GM18502 (cell line): Measurements from ENCODE around the gene WDR81.
"Not testable (repeated sequence)": the region's sequence is repeated elsewhere in the genome, so short reads cannot be mapped to it uniquely, and the experiment has no call there.

Experiments
- ATAC-seq: cut with Tn5 transposase; IDR thresholded peaks from one replicate; pipeline ENCODE4 v1.9.1; 2021; ENCODE audit warnings: mild to moderate bottlenecking; ENCODE audit not compliant: unreplicated experiment, poor library complexity

Gene WDR81

DNA sequence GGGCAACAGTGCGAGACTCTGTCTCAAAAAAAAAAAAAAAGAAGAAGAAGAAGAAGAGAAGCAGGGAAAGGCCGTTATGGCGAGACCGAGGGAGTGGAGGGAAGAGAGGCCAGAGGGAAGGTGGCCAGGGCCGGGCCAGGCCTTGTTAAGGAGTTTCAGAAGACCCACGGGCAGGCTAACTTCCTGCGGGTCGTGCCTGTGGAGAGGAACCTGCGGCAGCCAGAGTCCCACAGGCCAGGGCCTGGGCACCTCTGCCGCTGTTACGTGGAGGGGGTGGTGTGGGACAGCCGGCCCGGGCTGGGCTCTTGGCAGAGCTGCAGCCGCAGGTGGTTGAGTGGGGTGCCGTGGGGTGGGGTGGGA lies 5.4 kb downstream of the WDR81 start:
- ATAC-seq, result no peak

DNA sequence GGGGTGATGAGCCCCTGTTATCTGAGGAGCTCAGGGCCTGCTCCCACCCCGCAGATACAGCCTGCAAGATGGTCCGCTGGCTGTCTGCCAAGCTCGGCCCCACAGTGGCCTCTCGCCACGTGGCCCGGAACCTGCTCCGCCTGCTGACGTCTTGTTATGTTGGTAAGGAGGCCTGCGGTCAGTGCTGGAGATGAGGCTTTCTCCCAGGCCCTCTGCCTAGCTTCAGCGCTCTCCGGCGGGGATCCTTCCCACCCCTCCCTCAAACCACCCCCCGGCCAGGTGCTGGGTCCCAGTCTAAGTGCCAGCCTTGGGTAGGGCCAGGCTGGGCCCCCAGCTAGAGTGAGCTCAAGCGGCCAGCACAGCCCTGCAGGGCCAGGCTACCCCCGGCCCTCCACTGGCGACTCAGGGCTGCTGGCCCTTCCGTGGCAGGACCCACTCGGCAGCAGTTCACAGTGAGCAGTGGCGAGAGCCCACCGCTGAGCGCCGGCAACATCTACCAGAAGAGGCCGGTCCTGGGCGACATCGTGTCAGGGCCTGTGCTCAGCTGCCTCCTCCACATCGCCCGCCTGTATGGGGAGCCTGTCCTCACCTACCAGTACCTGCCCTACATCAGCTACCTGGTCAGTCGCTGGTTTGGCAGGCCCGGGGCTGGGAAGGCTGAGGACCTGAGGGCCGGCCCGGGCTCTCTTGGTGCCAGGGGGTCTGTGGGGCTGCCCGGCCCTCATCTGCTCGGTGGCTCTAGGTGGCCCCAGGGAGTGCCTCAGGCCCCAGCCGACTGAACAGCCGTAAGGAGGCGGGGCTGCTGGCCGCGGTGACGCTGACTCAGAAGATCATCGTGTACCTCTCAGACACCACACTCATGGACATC lies 6.1 kb downstream of the WDR81 start:
- ATAC-seq, result no peak

DNA sequence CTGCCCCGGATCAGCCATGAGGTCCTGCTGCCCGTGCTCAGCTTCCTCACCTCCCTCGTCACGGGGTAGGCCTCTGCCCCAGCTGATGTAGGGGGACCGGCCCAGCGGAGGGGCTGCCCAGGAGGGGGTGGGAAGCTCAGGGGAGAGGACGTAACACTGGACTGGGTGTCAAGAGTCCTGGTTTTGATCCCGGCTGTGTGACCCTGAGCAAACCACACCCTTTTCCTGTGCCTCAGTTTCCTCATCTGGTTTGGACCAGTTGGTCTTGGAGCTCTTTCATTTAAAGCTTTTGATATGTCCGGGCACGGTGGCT lies 6.6 kb downstream of the WDR81 start:
- no peak for ATAC-seq

DNA sequence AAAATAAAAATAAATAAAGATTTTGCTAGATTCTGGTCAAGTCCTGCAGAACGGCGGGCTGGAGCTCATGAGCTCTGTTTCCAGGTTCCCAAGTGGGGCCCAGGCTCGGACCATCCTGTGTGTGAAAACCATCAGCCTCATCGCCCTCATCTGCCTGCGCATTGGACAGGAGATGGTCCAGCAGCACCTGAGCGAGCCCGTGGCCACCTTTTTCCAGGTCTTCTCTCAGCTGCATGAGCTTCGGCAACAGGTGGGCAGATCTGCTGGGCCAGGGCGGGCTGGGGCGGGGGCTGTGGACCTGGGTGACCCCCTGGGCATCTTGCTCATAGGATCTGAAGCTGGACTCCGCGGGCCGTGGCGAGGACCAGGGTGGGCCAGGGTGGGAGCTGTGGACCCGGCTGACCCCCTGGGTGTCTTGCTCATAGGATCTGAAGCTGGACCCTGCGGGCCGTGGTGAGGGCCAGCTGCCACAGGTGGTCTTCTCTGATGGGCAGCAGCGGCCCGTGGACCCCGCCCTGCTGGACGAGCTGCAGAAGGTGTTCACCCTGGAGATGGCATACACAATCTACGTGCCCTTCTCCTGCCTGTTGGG lies 7.8 kb downstream of the WDR81 start:
- no peak for ATAC-seq

DNA sequence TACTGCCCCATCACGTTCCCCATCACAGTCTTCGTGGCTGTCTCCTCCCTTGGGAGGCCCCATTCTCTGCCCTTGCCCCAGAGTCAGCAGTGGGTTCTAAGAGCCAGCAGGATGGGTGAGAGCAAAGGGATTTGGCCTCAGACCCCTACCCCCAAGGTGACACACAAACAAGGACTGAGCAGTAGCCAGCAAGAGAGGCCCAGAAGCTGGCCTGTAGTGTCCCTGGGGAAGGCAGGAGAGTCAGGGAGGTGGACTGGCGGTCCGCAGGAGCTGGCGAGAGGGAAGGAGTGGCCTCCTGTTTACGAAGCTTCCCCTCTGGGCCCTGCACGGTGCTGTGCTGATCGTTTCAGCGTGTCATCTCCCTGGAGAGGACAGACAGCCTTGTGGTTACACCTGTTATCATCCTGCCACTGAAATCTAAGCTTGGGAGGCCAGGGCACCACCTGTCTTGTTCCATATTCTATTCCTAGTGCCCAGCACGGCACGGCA lies 8.4 kb downstream of the WDR81 start:
- no peak for ATAC-seq

DNA sequence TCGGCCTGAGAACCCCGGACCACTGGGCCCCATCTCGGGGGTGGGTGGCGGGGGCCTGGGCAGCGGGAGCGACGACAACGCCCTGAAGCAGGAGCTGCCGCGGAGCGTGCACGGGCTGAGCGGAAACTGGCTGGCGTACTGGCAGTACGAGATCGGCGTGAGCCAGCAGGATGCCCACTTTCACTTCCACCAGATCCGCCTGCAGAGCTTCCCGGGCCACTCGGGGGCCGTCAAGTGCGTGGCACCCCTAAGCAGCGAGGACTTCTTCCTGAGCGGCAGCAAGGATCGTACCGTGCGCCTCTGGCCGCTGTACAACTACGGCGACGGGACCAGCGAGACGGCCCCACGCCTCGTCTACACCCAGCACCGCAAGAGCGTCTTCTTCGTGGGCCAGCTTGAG lies 9.3 kb downstream of the WDR81 start:
- no peak for ATAC-seq

DNA sequence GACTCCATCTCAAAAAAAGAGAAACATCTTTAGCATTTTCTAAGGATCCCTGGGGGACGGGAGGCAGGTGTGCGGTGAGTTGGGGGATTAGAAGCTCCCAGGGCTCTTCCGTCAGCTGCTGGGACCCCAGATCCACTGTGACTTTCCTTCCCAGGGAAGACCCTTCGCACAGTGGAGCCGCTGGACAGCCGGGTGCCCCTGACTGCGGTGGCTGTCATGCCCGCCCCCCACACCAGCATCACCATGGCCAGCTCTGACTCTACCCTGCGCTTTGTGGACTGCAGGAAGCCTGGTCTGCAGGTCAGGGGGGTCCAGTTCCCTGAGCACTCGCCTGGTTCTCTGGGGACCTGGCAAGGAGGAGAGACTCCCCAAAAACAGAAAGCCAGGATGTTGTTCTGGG lies 10.9 kb downstream of the WDR81 start:
- ATAC-seq, result no peak

DNA sequence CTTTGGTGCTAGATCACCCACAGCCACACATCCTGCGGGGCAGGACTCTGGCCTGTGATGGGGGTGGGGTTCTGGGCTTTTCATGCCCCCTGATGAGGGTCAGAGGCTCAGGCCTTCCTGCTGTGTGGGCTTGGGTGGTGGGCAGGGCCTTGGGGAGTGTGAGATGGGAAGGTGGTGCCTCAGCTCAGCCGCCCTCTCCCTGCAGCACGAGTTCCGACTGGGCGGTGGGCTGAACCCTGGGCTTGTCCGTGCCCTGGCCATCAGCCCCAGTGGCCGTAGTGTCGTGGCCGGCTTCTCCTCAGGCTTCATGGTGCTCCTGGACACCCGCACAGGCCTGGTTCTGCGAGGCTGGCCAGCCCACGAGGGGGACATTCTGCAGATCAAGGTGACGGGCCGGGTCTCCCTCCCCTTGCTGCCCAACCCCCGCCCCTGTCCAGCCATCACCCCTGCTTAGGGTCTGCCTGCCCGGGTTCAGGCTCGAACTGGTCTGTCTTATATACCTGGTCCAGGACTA lies 11.4 kb downstream of the WDR81 start:
- no peak for ATAC-seq

DNA sequence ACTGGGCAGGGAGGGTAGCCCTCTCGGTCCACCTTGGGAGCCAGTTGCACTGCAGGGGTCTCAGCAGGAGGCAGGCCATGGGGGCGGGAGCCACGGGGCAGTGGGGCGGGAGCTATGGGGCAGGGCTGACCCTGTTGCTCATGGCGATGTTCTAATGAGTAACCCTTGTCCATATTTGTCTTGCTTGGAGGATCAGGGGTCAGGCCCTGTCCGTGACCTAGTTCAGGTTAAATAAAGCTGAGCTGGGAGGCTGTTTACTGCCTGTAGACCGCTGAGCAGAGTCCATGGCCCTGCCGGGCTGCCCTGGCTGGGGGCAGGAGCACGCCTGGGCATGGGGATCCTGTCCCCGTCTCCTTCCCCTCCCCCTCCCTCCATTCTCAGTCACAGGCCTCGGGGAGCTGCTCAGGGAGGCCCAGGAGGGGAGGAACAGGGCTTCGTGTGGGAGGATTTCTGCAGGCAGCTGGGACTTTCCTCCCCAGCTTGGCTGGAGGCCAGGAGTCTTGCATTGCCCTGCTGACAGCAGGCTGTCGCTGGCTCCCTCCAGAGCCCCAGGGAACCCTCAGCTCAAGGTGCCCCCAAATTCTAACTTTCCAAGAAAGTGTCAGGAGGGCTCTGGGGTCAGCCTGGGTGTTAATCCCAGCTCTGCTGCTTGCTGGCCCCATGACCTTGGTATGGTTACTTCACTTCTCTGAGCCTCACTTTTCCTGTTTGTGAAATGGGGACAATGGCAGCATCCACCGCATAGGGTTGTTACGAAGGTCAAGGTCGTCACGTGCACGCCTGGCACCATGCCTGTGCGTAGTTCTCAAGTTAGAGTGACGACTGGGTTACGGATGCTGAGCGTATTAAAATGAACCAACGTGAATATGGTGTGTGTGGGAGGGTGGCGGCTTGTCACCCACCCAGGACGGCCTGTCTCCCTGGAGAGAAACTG lies 12.1 kb downstream of the WDR81 start:
- no peak for ATAC-seq

DNA sequence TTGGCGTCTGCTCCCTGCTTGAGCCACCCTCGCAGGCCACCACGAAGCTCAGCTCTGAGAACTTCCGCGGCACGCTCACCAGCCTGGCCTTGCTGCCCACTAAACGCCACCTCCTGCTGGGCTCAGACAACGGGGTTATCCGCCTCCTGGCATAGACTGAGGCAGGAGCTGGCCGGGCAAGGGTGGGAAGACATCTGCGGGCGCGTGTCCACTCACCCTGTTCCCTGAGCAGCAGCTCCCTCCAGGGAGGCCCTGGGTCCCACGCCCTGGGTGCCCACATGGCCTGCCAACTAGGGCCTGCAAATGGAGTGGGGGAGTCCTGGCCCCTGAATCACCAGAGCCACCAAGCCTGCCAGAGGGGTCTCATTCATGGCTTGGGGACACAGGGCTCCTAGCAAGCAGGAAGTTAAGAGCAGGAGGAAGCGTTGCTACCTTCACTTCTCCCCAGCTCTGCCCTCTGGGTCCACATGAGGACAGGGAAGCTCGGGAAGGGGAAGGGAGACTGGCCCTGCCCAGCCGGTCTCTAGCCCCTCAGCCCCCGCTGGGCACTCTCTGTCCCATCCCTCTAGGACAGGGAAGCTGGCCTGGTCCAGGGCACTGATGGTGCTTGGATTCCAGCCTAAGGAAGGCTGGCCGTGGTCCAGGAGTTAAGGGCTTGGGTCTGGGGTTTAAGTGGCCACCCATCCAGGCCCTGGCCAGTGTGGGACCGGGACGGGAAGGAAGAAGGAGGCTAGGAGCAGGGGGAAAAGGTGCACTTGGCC lies 13.2 kb downstream of the WDR81 start:
- no peak for ATAC-seq

DNA sequence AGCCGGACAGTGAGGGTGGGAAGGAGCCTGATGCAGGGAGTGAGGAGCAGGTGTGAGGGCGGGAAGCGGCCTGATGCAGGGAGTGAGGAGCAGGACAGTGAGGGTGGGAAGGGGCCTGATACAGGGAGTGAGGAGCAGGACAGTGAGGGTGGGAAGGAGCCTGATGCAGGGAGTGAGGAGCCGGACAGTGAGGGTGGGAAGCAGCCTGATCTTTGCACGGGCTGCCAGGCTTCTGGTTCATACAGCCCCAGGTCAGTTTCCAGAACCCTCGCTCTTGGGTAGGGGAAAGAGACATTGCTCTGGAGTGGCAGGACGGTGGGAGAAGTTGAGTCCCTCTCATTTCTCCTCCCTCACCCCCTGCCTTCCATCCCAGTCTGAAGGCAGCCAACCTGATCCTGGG lies 17.4 kb downstream of the WDR81 start:
- ATAC-seq, result not testable (repeated sequence)

DNA sequence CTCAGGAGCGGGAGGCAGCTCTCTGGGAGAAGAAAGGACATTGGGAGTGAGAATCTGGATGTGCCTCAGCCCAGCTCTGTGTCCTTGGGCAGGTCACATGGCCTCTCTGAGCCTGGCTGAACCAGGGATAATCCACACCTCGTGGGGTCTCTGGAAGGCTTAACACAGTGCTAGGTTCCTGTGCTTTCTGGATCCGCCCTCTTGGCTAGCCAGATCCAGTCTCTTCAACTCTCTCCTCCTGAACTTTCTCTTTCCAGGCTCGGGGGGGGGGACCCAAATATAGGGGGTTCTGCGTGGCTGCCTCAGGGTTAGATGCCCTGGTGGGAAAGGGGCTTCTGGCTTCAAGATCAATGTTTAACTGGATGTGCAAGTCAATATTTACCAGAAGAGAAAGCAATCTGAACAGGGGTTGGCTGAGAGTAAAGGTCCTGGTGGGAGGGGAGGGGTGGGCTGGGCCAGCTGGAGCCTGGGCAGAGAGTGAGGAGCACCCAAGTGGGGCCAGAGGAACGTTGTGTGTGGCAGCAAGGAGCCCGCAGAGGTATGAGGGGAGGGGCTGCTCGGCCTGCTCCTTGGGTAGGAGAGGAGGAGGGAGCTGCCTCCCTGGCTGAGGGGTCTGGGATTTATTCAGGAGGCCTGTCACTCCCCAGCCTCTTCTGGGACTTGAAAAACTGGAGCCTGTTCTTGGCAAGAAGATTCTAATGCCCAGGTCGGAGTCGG lies 18.0 kb downstream of the WDR81 start, which contains the start of gene SERPINF2:
SERPINF2 (plus strand) TSS at position 501 of the 717 bp plus-strand sequence. CDS start 2,125 bp downstream, outside the sequence.
- no peak for ATAC-seq

DNA sequence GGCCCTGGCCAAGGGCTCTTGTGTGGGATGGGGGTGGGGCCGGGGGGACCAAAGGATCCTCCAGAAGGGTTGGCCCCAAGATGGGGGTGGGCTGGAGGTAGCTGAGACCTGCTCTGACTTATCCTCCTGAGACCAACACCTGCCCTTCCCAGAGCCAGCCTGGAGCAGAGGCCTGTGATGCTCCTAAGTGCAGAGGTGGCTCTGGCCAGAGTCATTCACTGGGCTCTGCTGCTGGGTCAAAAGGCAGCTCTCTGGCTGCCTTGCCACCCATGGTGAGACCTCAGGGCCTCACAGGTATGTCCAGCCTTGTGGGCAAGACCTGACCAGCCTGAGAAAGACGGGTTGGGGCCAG lies 18.6 kb downstream of the WDR81 start:
- no peak for ATAC-seq

DNA sequence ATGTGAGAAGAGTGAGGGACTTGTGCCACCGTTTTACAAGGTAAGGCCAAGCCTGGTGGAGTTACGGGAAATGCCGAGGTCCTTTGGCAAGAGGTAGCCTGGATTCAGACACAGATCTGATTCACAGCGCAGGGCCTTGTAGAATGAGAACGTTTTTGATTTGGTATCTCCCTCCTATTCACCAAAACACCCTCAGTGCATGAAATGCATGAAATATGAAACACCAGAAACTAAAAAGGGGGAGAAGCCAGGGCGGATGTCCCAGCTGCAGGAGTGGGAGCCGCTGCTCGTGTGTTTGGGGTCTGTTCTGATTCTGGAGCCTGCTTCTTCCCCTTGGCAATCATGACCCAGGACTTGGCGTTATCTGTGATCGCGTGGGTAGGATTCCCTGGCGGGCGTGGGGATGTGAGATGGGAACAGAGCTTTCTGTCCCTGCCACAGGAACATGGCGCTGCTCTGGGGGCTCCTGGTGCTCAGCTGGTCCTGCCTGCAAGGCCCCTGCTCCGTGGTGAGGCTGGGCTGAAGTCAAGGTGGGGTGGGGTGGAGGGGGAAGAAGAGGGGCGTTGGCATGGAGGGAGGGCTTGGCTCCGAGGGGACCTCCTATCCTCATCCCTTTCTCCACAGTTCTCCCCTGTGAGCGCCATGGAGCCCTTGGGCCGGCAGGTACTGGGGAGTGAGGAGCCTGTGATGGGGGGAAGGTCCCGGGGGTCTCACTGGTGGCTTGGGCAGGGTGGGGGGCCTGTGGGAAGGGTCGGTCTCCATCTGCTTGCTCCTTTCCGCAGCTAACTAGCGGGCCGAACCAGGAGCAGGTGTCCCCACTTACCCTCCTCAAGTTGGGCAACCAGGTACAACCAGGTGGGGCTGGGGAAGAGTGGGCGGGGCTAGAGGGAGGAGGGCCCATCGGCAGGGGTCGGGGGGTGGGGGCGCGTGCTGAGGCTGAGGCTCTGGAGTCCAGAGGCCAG lies 20.3 kb downstream of the WDR81 start:
- ATAC-seq, result no peak

DNA sequence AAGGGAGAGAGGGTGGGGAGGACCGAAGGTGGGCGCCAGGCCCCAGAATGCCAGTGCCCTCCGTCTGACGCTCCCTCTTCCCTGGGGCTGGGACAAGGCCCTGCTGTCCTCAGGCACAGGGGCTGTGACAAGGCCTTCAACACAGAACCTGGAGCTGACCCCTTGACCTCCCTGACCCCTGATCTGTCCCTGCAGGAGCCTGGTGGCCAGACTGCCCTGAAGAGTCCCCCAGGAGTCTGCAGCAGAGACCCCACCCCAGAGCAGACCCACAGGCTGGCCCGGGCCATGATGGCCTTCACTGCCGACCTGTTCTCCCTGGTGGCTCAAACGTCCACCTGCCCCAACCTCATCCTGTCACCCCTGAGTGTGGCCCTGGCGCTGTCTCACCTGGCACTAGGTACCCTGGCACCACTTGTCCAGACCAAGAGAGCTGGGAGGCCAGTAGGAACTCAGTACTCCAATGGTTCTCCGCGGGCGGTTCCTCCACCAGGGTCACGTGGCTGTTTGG lies 21.1 kb downstream of the WDR81 start:
- no peak for ATAC-seq

DNA sequence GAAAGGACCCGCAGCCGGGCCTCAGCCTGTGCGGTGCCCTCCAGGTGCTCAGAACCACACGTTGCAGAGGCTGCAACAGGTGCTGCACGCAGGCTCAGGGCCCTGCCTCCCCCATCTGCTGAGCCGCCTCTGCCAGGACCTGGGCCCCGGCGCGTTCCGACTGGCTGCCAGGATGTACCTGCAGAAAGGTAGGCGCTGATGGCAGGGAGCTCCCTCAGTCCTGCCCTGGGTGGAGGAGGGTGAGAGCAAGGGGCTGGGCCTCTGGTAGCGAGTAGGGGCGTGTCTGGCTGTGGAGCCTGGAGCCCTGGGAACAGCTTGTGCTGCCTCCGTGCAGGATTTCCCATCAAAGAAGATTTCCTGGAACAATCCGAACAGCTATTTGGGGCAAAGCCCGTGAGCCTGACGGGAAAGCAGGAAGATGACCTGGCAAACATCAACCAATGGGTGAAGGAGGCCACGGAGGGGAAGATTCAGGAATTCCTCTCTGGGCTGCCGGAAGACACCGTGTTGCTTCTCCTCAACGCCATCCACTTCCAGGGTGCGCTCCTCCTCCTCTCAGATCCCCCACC lies 22.6 kb downstream of the WDR81 start:
- no peak for ATAC-seq

DNA sequence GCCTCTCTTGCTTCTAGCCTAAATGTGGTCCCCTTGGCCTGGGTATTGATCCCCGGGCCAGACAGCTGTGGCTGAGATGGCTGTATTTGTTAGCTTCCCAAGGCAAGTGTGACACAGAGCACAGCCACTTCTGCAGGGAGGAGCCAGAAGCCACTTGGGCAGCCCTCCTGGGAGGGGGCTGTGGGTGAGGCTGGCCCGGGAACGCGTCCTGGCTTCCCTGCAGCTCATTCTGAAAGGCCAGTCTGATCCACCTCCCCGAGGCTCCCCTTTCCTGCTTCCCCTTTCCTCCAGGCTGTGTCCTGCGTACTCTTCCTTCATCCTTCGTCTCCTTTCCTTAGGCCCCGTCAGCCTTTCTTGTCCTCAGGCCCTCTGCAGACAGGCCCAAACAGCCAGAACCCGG lies 26.1 kb downstream of the WDR81 start:
- ATAC-seq, result no peak
